Endodermal cell (in vitro differentiated cells): ENCODE data around the gene DIPK1A. TPM values are rescaled to one million over a fixed set of nuclear protein-coding genes. Genes with fewer than 3 reads are reported as not detected.

ENCODE experiments used
- DNase-seq: peaks from one replicate; pipeline ENCODE4 v3.0.0-alpha.2; 2017
- H3K27ac ChIP-seq: 2 replicates; pipeline ENCODE4 v1.5.1; 2013; ENCODE audit warnings: mild to moderate bottlenecking, low read depth, low read length, moderate library complexity
- H3K27me3 ChIP-seq: 2 replicates; pipeline ENCODE4 v1.6.1; 2013; ENCODE audit warnings: mild to moderate bottlenecking, low read length, moderate library complexity; ENCODE audit not compliant: insufficient read depth, control insufficient read depth, poor library complexity, severe bottlenecking
- H3K36me3 ChIP-seq: 2 replicates; pipeline ENCODE4 v1.7.0; 2013; ENCODE audit warnings: mild to moderate bottlenecking, low read length, moderate library complexity; ENCODE audit not compliant: control insufficient read depth, insufficient read depth
- H3K4me1 ChIP-seq: one replicate; pipeline ENCODE4 v1.7.0; 2013; ENCODE audit warnings: low read length; ENCODE audit not compliant: control insufficient read depth, insufficient read depth
- H3K4me3 ChIP-seq: 2 replicates; pipeline ENCODE4 v1.5.1; 2013; ENCODE audit warnings: mild to moderate bottlenecking, low read length, moderate library complexity
- H3K9ac ChIP-seq: 2 replicates; pipeline ENCODE4 v1.6.1; 2013; ENCODE audit warnings: mild to moderate bottlenecking, low read length, moderate library complexity; ENCODE audit not compliant: poor library complexity, severe bottlenecking; ENCODE audit errors: extremely low read depth
- H3K9me3 ChIP-seq: 2 replicates; pipeline ENCODE4 v1.6.1; 2013; ENCODE audit warnings: mild to moderate bottlenecking, low read length, moderate library complexity; ENCODE audit not compliant: control insufficient read depth
- H3K27ac Mint-ChIP-seq: 2 replicates; pipeline ENCODE4 v1.8.0; 2020; ENCODE audit warnings: mixed read lengths
- H3K27me3 Mint-ChIP-seq: 2 replicates; pipeline ENCODE4 v1.8.0; 2021; ENCODE audit warnings: mild to moderate bottlenecking, mixed read lengths; ENCODE audit not compliant: insufficient read depth
- H3K36me3 Mint-ChIP-seq: 2 replicates; pipeline ENCODE4 v1.8.0; 2020; ENCODE audit warnings: low read depth, mixed read lengths
- H3K4me1 Mint-ChIP-seq: 2 replicates; pipeline ENCODE4 v1.8.0; 2020; ENCODE audit warnings: mixed read lengths
- H3K4me3 Mint-ChIP-seq: 2 replicates; pipeline ENCODE4 v1.8.0; 2020; ENCODE audit warnings: mild to moderate bottlenecking, moderate library complexity, mixed read lengths
- H3K9me3 Mint-ChIP-seq: 2 replicates; pipeline ENCODE4 v1.8.0; 2020; ENCODE audit warnings: mild to moderate bottlenecking, mixed read lengths
- CTCF ChIP-seq: fragments of 200-600 bp; sonication (generic); conservative IDR thresholded peaks from 2 replicates; pipeline ENCODE4 v1.5.0; 2021; ENCODE audit warnings: antibody characterized with exemption, mild to moderate bottlenecking
- WGBS, 2 experiments: methylation state at CpG; one replicate each; pipeline versions ENCODE4 v1.1.5 to v1.1.7; 2013; ENCODE audit warnings: missing lambda C conversion rate in 2 of 2, mixed read lengths in 1 of 2; ENCODE audit not compliant: insufficient coverage in 1 of 2, insufficient read length in 1 of 2; 5-methylcytosine and 5-hydroxymethylcytosine counted together
- total RNA-seq, 2 donors: library from RNA; stranded (reverse); fragmentation: NEBNext Ultra II Directional in 1 of 2; extraction: Animal tissue kit (Norgen Biotek cat#: 25700) in 1 of 2; gene quantifications; 2 replicates in 1 of 2; 3 replicates in 1 of 2; pipeline ENCODE4 v1.2.1, GENCODE V29; 2021

The DIPK1A gene
- total RNA-seq, 2 donors from 2014 or later: 4.0 to 6.6 TPM

GRCh38 chr1:92944901-92945747 is 16.1 kb downstream of the DIPK1A start:
- no peaks in the 10 kb centered on the region for H3K27me3 ChIP-seq
- Mint-ChIP-seq H3K4me3 (no peak overlapping the region), H3K4me1 (no peaks in the 10 kb centered on the region), H3K36me3 (no peaks in the 10 kb centered on the region), H3K27ac (no peak overlapping the region), H3K9me3 (no peaks in the 10 kb centered on the region), H3K27me3 (no peaks in the 10 kb centered on the region)
- DNase-seq: no peak
- H3K27ac ChIP-seq: no peak overlapping the region
- H3K9ac ChIP-seq: no peak overlapping the region
- no peaks in the 10 kb centered on the region for H3K36me3 ChIP-seq
- WGBS, 2 experiments: 88 to 100% methylated on average over 2 to 3 of the region's 3 CpGs
- no peaks in the 10 kb centered on the region for H3K4me1 ChIP-seq
- TF ChIP-seq CTCF: no peak
- H3K4me3 ChIP-seq: no peak overlapping the region
- H3K9me3 ChIP-seq: no peaks in the 10 kb centered on the region

GRCh38 chr1:92943502-92943847 is 17.8 kb downstream of the DIPK1A start:
- Mint-ChIP-seq H3K27me3 (no peaks in the 10 kb centered on the region), H3K4me3 (no peak overlapping the region), H3K27ac (no peak overlapping the region), H3K4me1 (no peaks in the 10 kb centered on the region), H3K9me3 (no peaks in the 10 kb centered on the region), H3K36me3 (no peaks in the 10 kb centered on the region)
- no peak overlapping the region for H3K4me3 ChIP-seq
- no peak for TF ChIP-seq CTCF
- WGBS, 2 experiments: 91 to 94% methylated on average over 2 to 4 of the region's 4 CpGs
- H3K4me1 ChIP-seq: no peaks in the 10 kb centered on the region
- DNase-seq: no peak
- H3K27me3 ChIP-seq: no peaks in the 10 kb centered on the region
- no peaks in the 10 kb centered on the region for H3K9me3 ChIP-seq
- H3K9ac ChIP-seq: no peak overlapping the region
- no peak overlapping the region for H3K27ac ChIP-seq
- no peaks in the 10 kb centered on the region for H3K36me3 ChIP-seq

- Histone ChIP-seq H3K4me1 (no peaks in the 10 kb centered on the region), H3K9me3 (no peaks in the 10 kb centered on the region), H3K27me3 (no peaks in the 10 kb centered on the region), H3K27ac (no peak overlapping the region), H3K9ac (no peak overlapping the region), H3K4me3 (no peak overlapping the region), H3K36me3 (no peaks in the 10 kb centered on the region)
- Mint-ChIP-seq H3K27me3 (no peaks in the 10 kb centered on the region), H3K36me3 (no peaks in the 10 kb centered on the region), H3K9me3 (no peaks in the 10 kb centered on the region), H3K27ac (no peak overlapping the region), H3K4me3 (no peak overlapping the region), H3K4me1 (no peaks in the 10 kb centered on the region)
- no peak for TF ChIP-seq CTCF
- WGBS, 2 experiments: 94 to 98% methylated on average over 2 to 3 of the region's 3 CpGs
- DNase-seq: no peak
Observed at GRCh38 chr1:92940541-92940940, 20.7 kb downstream of the DIPK1A start.
